NCI-H1436 (cell line): ENCODE data around the gene SBF2.
"Not testable (repeated sequence)": the region's sequence is repeated elsewhere in the genome, so short reads cannot be mapped to it uniquely, and the experiment has no call there.

Source experiments
- DNase-seq: peaks from one replicate; lab custom pipeline; 2025; lab: John Stamatoyannopoulos, UW

SBF2 gene

GRCh38 chr11:10192036-10192435, 102.0 kb downstream of the SBF2 start:
- no peak for DNase-seq

- DNase-seq: no peak
These were observed 112.2 kb downstream of the SBF2 start for GRCh38 chr11:10181811-10182210.

GRCh38 chr11:10164621-10165020, 129.4 kb downstream of the SBF2 start:
- no peak for DNase-seq

- DNase-seq: no peak
These were observed 131.8 kb downstream of the SBF2 start for GRCh38 chr11:10162222-10162621.

- no peak for DNase-seq
These were observed 133.7 kb downstream of the SBF2 start for GRCh38 chr11:10160350-10160749.

DNA sequence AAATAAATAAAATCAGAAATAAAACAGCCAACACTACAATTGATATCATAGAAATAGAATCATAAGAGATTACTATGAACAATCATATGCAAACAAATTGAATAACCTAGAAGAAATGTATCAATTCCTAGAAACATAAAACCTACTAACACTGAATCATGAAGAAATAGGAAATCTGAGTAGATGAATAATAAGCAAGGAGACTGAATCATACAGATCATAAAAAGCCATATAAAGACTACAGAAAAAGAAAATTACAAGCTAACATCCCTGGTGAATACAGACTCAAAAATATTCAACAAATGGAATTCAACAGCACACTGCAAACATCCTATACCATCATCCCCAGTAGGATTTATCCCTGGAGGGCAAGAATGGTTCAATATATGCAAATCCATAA, 135.6 kb downstream of the SBF2 start:
- no peak for DNase-seq

DNA sequence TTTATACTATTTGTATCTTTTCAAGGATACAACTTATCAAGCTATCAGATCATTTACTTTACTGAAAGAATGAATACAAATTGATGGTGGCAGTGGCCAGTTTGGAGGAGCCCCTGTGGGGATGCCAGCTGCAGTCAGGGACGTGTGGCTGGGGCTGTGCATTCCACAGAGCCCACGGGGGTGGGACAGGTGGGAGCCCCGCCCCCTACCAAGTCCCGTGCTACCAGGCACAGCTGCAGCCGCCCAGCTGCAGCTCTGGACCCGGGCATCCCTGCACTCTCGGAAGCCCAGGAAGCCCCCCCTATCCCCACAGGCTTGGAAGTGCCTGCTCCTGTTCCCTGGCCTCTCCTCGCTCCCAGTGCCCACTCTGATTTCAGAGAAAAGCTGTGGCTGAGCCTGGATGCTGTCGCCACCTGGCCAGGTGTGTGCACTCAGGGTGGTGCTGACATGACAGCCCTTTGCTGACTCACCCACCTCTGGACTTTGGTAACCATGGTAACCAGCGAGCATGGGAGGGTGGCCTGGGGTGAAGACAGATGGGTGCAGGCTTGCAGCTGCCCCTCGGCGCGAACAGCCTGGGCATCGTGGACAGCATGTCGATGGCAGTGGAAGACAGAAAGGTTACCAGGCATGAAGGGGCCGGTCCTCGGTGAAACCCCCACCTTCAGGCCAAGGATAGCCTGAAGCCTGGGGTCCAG, 138.1 kb downstream of the SBF2 start:
- DNase-seq: no peak

DNA sequence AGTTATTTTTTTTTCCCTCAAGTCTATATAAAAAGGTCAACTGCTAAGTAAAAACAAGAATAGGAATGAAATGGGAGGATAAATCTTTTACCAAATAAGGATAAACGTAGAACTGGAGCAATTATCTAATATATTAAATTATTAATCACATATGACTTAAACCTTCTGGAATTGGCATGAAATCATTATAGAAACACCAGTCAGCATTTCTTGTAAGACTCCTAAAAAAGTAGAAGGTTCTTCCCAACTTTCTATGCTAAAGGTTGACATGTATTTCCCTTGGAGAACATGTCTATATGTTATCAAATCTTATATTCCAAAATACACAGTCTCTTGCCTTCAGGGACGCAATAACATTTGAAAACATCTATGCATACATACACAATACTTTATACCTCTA, 143.2 kb downstream of the SBF2 start:
- DNase-seq: no peak

- DNase-seq: no peak
These were observed 144.5 kb downstream of the SBF2 start for GRCh38 chr11:10149553-10149952.

DNA sequence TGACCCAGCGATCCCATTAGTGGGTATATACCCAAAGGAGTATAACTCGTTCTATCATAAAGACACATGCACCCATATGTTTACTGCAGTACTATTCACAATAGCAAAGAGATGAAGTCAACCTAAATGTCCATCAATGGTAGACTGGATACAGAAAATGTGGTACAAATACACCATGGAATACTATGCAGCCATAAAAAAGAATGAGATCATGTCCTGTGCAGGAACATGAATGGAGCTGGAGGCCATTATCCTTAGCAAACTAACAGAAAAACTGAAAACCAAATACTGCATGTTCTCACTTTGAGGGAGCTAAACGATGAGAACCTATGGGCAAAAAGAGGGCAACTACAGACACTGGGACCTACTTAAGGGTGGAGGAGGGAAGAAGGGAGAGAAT, 146.8 kb downstream of the SBF2 start:
- DNase-seq: no peak

- DNase-seq: no peak
These were observed 149.1 kb downstream of the SBF2 start for GRCh38 chr11:10144954-10145353.

- no peak for DNase-seq
These were observed 154.4 kb downstream of the SBF2 start for GRCh38 chr11:10139656-10140055.

GRCh38 chr11:10139143-10139542, 154.9 kb downstream of the SBF2 start:
- DNase-seq: no peak

DNA sequence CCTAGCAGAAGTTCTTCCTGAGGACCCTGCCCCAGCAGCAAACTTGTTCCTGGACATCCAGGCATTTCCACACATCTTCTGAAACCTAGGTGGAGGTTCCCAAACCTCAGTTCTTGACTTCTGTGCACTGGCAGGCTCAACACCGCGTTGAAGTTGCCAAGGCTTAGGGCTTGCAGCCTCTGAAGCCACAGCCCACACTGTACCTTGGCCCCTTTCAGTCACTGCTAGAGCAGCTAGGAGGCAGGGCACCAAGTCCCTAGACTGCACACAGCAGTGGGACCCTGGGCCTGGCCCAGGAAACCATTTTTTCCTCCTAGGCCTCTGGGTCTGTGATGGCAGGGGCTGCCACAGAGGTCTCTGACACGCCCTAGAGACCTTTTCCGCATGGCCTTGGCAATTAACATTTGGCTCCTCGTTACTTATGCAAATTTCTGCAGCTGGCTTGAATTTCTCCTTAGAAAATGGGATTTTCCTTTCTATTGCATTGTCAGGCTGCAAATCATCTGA, 159.0 kb downstream of the SBF2 start:
- DNase-seq: no peak

DNA sequence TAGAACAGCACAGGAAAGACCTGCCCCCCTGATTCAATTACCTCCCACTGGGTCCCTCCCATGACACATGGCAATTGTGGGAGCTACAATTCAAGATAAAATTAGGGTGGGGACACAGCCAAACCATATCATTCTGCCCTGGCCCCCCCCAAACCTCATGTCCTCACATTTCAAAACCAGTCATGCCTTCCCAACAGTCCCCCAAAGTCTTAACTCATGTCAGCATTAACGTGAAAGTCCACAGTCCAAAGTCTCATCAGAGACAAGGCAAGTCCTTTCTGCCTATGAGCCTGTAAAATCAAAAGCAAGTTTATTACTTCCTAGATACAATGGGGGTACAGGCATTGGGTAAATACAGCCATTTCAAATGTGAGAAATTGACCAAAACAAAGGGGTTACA, 159.8 kb downstream of the SBF2 start:
- not testable (repeated sequence) for DNase-seq

DNA sequence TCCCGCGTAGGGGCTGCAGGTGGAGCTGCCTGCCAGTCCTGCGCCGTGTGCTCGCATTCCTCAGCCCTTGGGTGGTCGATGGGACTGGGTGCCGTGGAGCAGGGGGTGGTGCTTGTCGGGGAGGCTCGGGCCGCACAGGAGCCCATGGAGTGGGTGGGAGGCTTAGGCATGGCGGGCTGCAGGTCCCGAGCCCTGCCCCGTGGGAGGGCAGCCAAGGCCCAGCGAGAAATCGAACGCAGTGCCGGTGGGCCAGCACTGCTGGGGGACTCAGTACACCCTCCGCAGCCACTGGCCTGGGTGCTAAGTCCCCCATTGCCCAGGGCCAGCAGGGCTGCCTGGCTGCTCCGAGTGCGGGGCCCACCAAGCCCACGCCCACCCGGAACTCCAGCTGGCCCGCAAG, 160.8 kb downstream of the SBF2 start:
- not testable (repeated sequence) for DNase-seq

DNA sequence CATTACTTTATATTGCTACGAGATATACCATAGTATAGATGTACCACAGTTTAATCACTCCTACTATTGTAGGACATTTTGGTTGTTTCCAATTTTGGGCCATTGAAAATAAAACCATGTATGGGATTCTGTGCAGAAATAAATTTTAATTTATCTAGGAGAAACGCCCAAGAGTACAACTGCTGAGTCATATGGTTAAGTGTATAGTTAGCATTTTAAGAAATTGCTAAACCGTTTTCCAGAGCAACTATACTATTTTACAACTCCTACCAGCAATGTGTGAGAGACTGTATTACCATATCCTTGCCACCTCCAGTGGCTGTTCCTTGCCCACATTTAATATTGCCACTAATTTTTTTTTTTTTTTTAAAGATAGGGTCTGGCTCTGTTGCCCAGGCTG, 163.1 kb downstream of the SBF2 start:
- no peak for DNase-seq

- DNase-seq: not testable (repeated sequence)
These were observed 164.8 kb downstream of the SBF2 start for GRCh38 chr11:10129184-10129583.

DNA sequence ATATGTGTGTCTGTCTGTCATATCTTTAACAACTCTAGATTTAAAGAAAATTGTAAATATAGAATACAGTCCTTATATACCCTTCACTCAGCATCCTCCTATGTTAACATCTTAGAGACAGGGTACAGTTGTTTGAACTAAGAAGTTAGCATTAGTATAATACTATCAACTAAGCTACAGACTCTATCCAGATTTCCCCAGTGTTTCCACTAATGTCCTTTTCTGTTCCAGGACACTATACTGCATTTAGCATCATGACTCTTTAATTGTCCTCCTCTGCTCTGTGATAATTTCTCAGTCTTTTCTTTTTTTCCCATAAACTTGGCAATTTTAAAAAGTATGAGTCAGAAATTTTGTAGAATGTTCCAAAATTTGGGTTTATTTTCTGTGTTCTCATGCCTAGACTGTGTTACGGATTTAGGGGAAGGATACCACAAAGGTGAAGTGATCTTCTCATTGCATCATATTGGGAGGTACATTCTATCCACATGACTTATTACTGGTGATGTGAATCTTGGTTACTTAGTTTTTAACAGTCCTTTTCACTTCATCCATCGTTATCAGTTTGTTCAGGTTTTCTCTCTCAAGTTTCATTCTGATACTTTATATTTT, 168.4 kb downstream of the SBF2 start:
- no peak for DNase-seq

DNA sequence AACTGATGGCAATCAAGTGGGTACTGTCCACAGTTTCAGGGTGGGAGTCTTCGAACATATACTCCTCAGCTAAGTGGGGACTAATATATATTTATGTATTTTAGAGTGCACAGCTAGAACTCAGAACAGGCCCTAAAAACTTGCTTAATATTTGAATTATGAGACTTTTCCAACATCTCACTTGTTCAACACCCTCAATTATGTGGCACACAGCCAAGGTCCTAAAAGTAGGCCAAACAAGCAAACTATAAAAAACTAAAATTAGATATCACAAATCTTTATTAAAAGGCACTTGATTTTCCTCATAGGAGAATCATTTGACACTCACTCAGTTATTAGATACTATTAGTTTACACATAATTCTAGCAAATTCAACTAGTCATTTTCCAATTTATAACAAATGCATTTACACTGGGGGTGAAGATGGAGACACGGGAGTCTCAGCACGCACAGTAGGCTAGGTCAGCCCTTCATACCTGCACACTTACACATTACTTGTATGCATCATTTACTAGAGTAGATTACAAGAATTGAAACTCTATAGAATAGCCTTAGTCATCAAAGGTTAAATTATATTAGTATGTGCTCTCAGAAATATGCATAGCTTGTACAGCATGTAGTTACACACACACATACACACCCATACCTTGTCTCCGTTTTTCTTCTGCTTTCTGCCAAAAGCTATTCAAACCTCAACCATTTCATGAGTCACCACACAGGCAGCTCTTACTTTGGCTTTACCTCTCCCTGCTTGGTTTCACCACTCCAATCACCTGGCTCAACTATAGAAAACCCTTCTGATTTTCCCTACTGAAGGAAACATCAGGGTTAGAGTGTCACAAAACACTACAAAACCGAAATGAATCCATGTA, 171.5 kb downstream of the SBF2 start:
- DNase-seq: no peak

GRCh38 chr11:10118865-10119264, 175.2 kb downstream of the SBF2 start:
- DNase-seq: no peak

DNA sequence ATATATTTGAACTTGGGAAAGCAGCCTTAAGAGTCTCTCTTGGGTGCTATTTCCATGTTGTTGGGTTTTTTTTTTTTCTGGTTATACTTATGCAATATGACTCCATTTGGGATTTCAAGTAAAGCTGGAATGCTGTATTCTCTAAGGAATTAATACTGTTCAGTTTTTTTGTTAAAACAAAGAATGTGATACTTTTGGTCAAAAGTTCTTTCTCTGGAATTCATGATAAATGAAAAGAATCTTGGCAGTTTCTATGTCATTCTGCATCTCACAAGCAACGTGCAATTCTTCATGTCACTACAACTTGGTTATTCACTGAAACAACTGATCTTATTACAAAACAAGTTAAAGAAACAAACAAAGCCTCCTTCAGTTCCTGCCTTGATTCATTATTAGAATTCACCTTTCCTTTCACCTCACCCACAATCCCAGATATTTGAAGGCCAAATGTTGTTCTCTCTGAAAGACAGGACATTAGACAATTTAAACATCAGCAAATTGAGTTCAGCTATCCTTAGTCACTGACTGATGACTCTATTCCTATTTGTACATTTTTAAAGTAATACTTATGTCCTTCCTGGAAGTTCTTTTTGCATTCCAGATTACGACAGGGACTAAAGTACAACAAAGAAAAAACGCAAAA, 176.2 kb downstream of the SBF2 start:
- no peak for DNase-seq
